DMS 273 treated with DMSO at 0.1 percent for 48 hours (cell line): Measurements from ENCODE around the gene ZNF438.

Source experiments
- DNase-seq: peaks from one replicate; lab custom pipeline; 2025; lab: John Stamatoyannopoulos, UW

The ZNF438 gene

GRCh38 chr10:30842185-30842584 is 189.5 kb downstream of the ZNF438 start:
- DNase-seq: no peak

GRCh38 chr10:30840395-30841050 is 191.1 kb downstream of the ZNF438 start:
- DNase-seq: peak; percentile 4

- DNase-seq: no peak
Measured at GRCh38 chr10:30839652-30840051, 192.0 kb downstream of the ZNF438 start.

- no peak for DNase-seq
Measured at GRCh38 chr10:30836406-30836805, 195.3 kb downstream of the ZNF438 start.

GRCh38 chr10:30835146-30835545 is 196.5 kb downstream of the ZNF438 start:
- DNase-seq: no peak

- DNase-seq: no peak
Measured at GRCh38 chr10:30834651-30835050, 197.0 kb downstream of the ZNF438 start.

- DNase-seq: no peak
Measured at GRCh38 chr10:30834153-30834552, 197.5 kb downstream of the ZNF438 start.

GRCh38 chr10:30833628-30833970 is 198.1 kb downstream of the ZNF438 start:
- no peak for DNase-seq

GRCh38 chr10:30832749-30833627 is 198.7 kb downstream of the ZNF438 start:
- DNase-seq: no peak

- no peak for DNase-seq
Measured at GRCh38 chr10:30832001-30832748, 199.5 kb downstream of the ZNF438 start.

- no peak for DNase-seq
Measured at GRCh38 chr10:30831426-30831825, 200.2 kb downstream of the ZNF438 start.

- DNase-seq: no peak
Measured at GRCh38 chr10:30830315-30831230, 201.1 kb downstream of the ZNF438 start.

GRCh38 chr10:30829901-30830300 is 201.8 kb downstream of the ZNF438 start:
- DNase-seq: no peak

GRCh38 chr10:30828680-30829079 is 203.0 kb downstream of the ZNF438 start:
- no peak for DNase-seq

- DNase-seq: no peak
Measured at GRCh38 chr10:30828164-30828563, 203.5 kb downstream of the ZNF438 start.

GRCh38 chr10:30827531-30828120 is 204.0 kb downstream of the ZNF438 start:
- no peak for DNase-seq

GRCh38 chr10:30826679-30827078 is 205.0 kb downstream of the ZNF438 start:
- DNase-seq: no peak

- no peak for DNase-seq
Measured at GRCh38 chr10:30825495-30825894, 206.2 kb downstream of the ZNF438 start.

GRCh38 chr10:30825022-30825421 is 206.6 kb downstream of the ZNF438 start:
- no peak for DNase-seq

GRCh38 chr10:30823651-30824050 is 208.0 kb downstream of the ZNF438 start:
- DNase-seq: no peak
